HepG2 (cell line): ENCODE data around the gene RPRD2. TPM values are rescaled to one million over a fixed set of nuclear protein-coding genes. Genes with fewer than 3 reads are reported as not detected.

Experiments
- ADNP ChIP-seq: sonication (generic); formaldehyde crosslinking; IDR thresholded peaks from 2 replicates; pipeline ENCODE4 v1.4.0; 2020; ENCODE audit warnings: missing genetic modification reagents
- ASH2L ChIP-seq: fragments of 300-600, 200-600 bp; sonication (generic); IDR thresholded peaks from 2 replicates; pipeline ENCODE4 v1.7.0; 2017; ENCODE audit warnings: low read depth, mild to moderate bottlenecking, moderate library complexity, mixed read lengths, low read length; ENCODE audit not compliant: insufficient read length
- E2F5 ChIP-seq: sonication (generic); formaldehyde crosslinking; conservative IDR thresholded peaks from 2 replicates; pipeline ENCODE4 v1.4.0; 2020; ENCODE audit warnings: missing genetic modification reagents
- ELF3 ChIP-seq: IDR thresholded peaks from 2 replicates; pipeline ENCODE4 v1.6.1; 2016; ENCODE audit warnings: missing genetic modification reagents, missing compliant biosample characterization
- FLYWCH1 ChIP-seq: sonication (generic); formaldehyde crosslinking; IDR thresholded peaks from 2 replicates; pipeline ENCODE4 v1.8.1; 2023; ENCODE audit warnings: mild to moderate bottlenecking, missing genetic modification reagents
- HDAC6 ChIP-seq: fragments of 200-600 bp; sonication (generic); IDR thresholded peaks from 2 replicates; pipeline ENCODE4 v1.7.0; 2017; ENCODE audit warnings: mild to moderate bottlenecking, antibody characterized with exemption, low read length, low read depth
- HOXA7 ChIP-seq: sonication (generic); formaldehyde crosslinking; IDR thresholded peaks from 2 replicates; pipeline ENCODE4 v1.8.1; 2022; ENCODE audit warnings: mild to moderate bottlenecking, missing genetic modification reagents, moderate library complexity
- KAT8 ChIP-seq: IDR thresholded peaks from 2 replicates; pipeline ENCODE4 v1.6.1; 2016; ENCODE audit warnings: missing genetic modification reagents, missing compliant biosample characterization
- NFE2L2 ChIP-seq: fragments of 150-350 bp; IDR thresholded peaks from 2 replicates; pipeline ENCODE4 v1.6.1; 2014; ENCODE audit warnings: low read length
- PHB2 ChIP-seq: fragments of 450-650 bp; IDR thresholded peaks from 2 replicates; pipeline ENCODE4 v1.6.1; 2018; ENCODE audit not compliant: partially characterized antibody
- RNF2 ChIP-seq: fragments of 450-650 bp; conservative IDR thresholded peaks from 2 replicates; pipeline ENCODE4 v1.6.1; 2016; ENCODE audit warnings: low read depth
- SIN3A ChIP-seq: IDR thresholded peaks from 2 replicates; pipeline ENCODE4 v1.6.1; 2011; ENCODE audit warnings: low read depth, mild to moderate bottlenecking, control low read depth, low read length, borderline replicate concordance
- THAP8 ChIP-seq: sonication (generic); formaldehyde crosslinking; IDR thresholded peaks from 2 replicates; pipeline ENCODE4 v1.5.1; 2020; ENCODE audit warnings: missing genetic modification reagents, mild to moderate bottlenecking, borderline replicate concordance
- TRIM22 ChIP-seq: fragments of 450-650 bp; IDR thresholded peaks from 2 replicates; pipeline ENCODE4 v1.6.1; 2017
- ZBTB34 ChIP-seq: sonication (generic); formaldehyde crosslinking; IDR thresholded peaks from 2 replicates; pipeline ENCODE4 v1.8.0; 2022; ENCODE audit warnings: mild to moderate bottlenecking, missing genetic modification reagents
- ZNF24 ChIP-seq: fragments of 450-650 bp; IDR thresholded peaks from 2 replicates; pipeline ENCODE4 v1.6.1; 2017; ENCODE audit warnings: antibody characterized with exemption, mild to moderate bottlenecking
- ZNF33A ChIP-seq: sonication (generic); formaldehyde crosslinking; IDR thresholded peaks from 2 replicates; pipeline ENCODE4 v1.5.1; 2020; ENCODE audit warnings: missing genetic modification reagents, mild to moderate bottlenecking, moderate library complexity, borderline replicate concordance
- ZNF432 ChIP-seq: sonication (generic); formaldehyde crosslinking; IDR thresholded peaks from 2 replicates; pipeline ENCODE4 v1.5.0; 2020; ENCODE audit warnings: missing genetic modification reagents, mild to moderate bottlenecking, borderline replicate concordance
- ZNF441 ChIP-seq: sonication (generic); formaldehyde crosslinking; IDR thresholded peaks from 2 replicates; pipeline ENCODE4 v1.7.0; 2021; ENCODE audit warnings: missing genetic modification reagents, borderline replicate concordance
- ZNF747 ChIP-seq: sonication (generic); formaldehyde crosslinking; IDR thresholded peaks from 2 replicates; pipeline ENCODE4 v1.8.1; 2023; ENCODE audit warnings: missing genetic modification reagents, mild to moderate bottlenecking, borderline replicate concordance
- ZNF749 ChIP-seq: sonication (generic); formaldehyde crosslinking; IDR thresholded peaks from 2 replicates; pipeline ENCODE4 v1.8.0; 2022; ENCODE audit warnings: mild to moderate bottlenecking, missing genetic modification reagents, moderate library complexity, borderline replicate concordance
- ZSCAN29 ChIP-seq: sonication (generic); formaldehyde crosslinking; conservative IDR thresholded peaks from 2 replicates; pipeline ENCODE4 v1.4.0; 2020; ENCODE audit warnings: mild to moderate bottlenecking, missing genetic modification reagents
- polyA plus RNA-seq, 8 experiments: library from polyadenylated mRNA; depleted of rRNA in 3 of 8; stranded (reverse) in 7 of 8; unstranded in 1 of 8; fragments of >200 nt; fragmentation: Illumina TruSeq in 4 of 8; extraction: Trizol in 4 of 8; gene quantifications; 2 replicates each; pipeline versions ENCODE4 v1.2.1 to v1.2.3, GENCODE V29; 2011 to 2016; ENCODE audit warnings: low read depth in 4 of 8, missing spikeins in 1 of 8, mixed read lengths in 1 of 8; ENCODE audit not compliant: insufficient read depth in 1 of 8
- total RNA-seq, 5 experiments: library from RNA; depleted of rRNA; stranded (reverse); fragments of >200 nt; fragmentation: Illumina TruSeq; extraction: Trizol; gene quantifications; 2 replicates each; pipeline ENCODE4 v1.2.3, GENCODE V29; 2016; ENCODE audit warnings: low read depth in 1 of 5

The RPRD2 gene
- total and polyA plus RNA-seq, 2 of the 13 experiments (the other 11 are each of a cell fraction or from before 2014, with no cell fraction given) = 8.0 to 8.9 TPM

GRCh38 chr1:150410582-150411101, 46.7 kb downstream of the RPRD2 start (continued):
- TF ChIP-seq TRIM22 (no peak), ZSCAN29 (no peak), ADNP (CRISPR knock-in tag) (no peak), ASH2L (peak; percentile 65), ZNF33A (CRISPR knock-in tag) (no peak), E2F5 (CRISPR knock-in tag) (no peak), ZNF747 (CRISPR knock-in tag) (peak; percentile 72; the same call in 1 of the 2 replicates), THAP8 (no peak), ZNF432 (CRISPR knock-in tag) (no peak), FLYWCH1 (CRISPR knock-in tag) (no peak), PHB2 (no peak), HDAC6 (no peak), ZNF749 (CRISPR knock-in tag) (no peak), RNF2 (no peak), ZNF441 (CRISPR knock-in tag) (no peak), ELF3 (CRISPR knock-in tag) (peak; percentile 62), ZNF24 (no peak), NFE2L2 (no peak), ZBTB34 (CRISPR knock-in tag) (peak; percentile 82; the same call in 1 of the 2 replicates), KAT8 (CRISPR knock-in tag) (peak; percentile 50; the same call in 1 of the 2 replicates), SIN3A (peak; percentile 65; the same call in 1 of the 2 replicates), HOXA7 (no peak)
